Stomach smooth muscle (tissue), 2 donors: ENCODE results near the gene ARL10.
"Not testable (repeated sequence)": the region's sequence is repeated elsewhere in the genome, so short reads cannot be mapped to it uniquely, and the experiment has no call there.

ENCODE experiments used
- H3K27ac ChIP-seq: one replicate; pipeline ENCODE4 v1.7.0; 2013; ENCODE audit warnings: mild to moderate bottlenecking, low read length, inconsistent platforms
- H3K27me3 ChIP-seq, 2 donors: one replicate each; pipeline ENCODE4 v1.7.0; 2013; ENCODE audit warnings: low read length in 2 of 2; ENCODE audit not compliant: insufficient read depth in 2 of 2, control insufficient read depth in 1 of 2
- H3K36me3 ChIP-seq, 2 donors: one replicate each; pipeline ENCODE4 v1.7.0; 2013; ENCODE audit warnings: low read length in 2 of 2; ENCODE audit not compliant: control insufficient read depth in 2 of 2, insufficient read depth in 2 of 2
- H3K4me1 ChIP-seq: one replicate; pipeline ENCODE4 v1.7.0; 2013; ENCODE audit warnings: low read length; ENCODE audit not compliant: control insufficient read depth, insufficient read depth
- H3K4me3 ChIP-seq, 2 donors: one replicate each; pipeline ENCODE4 v1.7.0; 2013; ENCODE audit warnings: low read length in 2 of 2
- H3K9ac ChIP-seq, 2 donors: one replicate each; pipeline ENCODE4 v1.7.0; 2013; ENCODE audit warnings: low read length in 2 of 2, mild to moderate bottlenecking in 1 of 2
- H3K9me3 ChIP-seq, 2 donors: one replicate each; pipeline ENCODE4 v1.7.0; 2013; ENCODE audit warnings: low read length in 2 of 2; ENCODE audit not compliant: control insufficient read depth in 2 of 2
- donor health status: healthy.
- donor health status: Pancreatic carcinoma.

ARL10 gene

GRCh38 chr5:176406436-176407052 lies 41.3 kb downstream of the ARL10 start:
- H3K4me1 ChIP-seq: no peaks in the 10 kb centered on the region
- H3K27ac ChIP-seq: no peak overlapping the region

GRCh38 chr5:176407456-176408251 lies 42.4 kb downstream of the ARL10 start:
- no peak overlapping the region for H3K4me3 ChIP-seq
- no peaks in the 10 kb centered on the region for H3K4me1 ChIP-seq
- no peak overlapping the region for H3K27ac ChIP-seq
- H3K27me3 ChIP-seq: no peaks in the 10 kb centered on the region
- no peaks in the 10 kb centered on the region for H3K9me3 ChIP-seq
- H3K36me3 ChIP-seq: peaks cover 15 to 22% of the 10 kb centered on the region in 2 donors
- H3K9ac ChIP-seq: no peak overlapping the region

More at GRCh38 chr5:176406436-176407052, 41.3 kb downstream of the ARL10 start:
- H3K36me3 ChIP-seq: peaks cover 15 to 22% of the 10 kb centered on the region in 2 donors
- no peak overlapping the region for H3K9ac ChIP-seq
- no peaks in the 10 kb centered on the region for H3K27me3 ChIP-seq
- no peaks in the 10 kb centered on the region for H3K9me3 ChIP-seq
- H3K4me3 ChIP-seq: no peak overlapping the region

- not testable (repeated sequence) for H3K27ac ChIP-seq
Measured at GRCh38 chr5:176408252-176408573, 42.9 kb downstream of the ARL10 start.

GRCh38 chr5:176408590-176408989 lies 43.3 kb downstream of the ARL10 start:
- H3K27me3 ChIP-seq: no peaks in the 10 kb centered on the region
- no peaks in the 10 kb centered on the region for H3K9me3 ChIP-seq
- peaks cover 8% of the 10 kb centered on the region for H3K4me1 ChIP-seq
- no peak overlapping the region for H3K9ac ChIP-seq
- H3K4me3 ChIP-seq: no peak overlapping the region
- H3K27ac ChIP-seq: no peak overlapping the region
- H3K36me3 ChIP-seq: peaks cover 15 to 22% of the 10 kb centered on the region in 2 donors

More at GRCh38 chr5:176408252-176408573, 42.9 kb downstream of the ARL10 start:
- H3K4me1 ChIP-seq, H3K4me3 ChIP-seq, H3K9ac ChIP-seq, H3K9me3 ChIP-seq, H3K27me3 ChIP-seq: not testable (repeated sequence)
- peaks cover 15 to 22% of the 10 kb centered on the region in 2 donors for H3K36me3 ChIP-seq

- H3K4me1 ChIP-seq: peaks cover 18% of the 10 kb centered on the region
- H3K27ac ChIP-seq: no peak overlapping the region
- H3K9ac ChIP-seq: no peak overlapping the region
- peaks cover 15 to 22% of the 10 kb centered on the region in 2 donors for H3K36me3 ChIP-seq
- H3K9me3 ChIP-seq: no peaks in the 10 kb centered on the region
- no peak overlapping the region for H3K4me3 ChIP-seq
- no peaks in the 10 kb centered on the region for H3K27me3 ChIP-seq
Measured at GRCh38 chr5:176409765-176410164, 44.5 kb downstream of the ARL10 start.

- Histone ChIP-seq H3K4me1 (peaks cover 27% of the 10 kb centered on the region), H3K36me3 (peaks cover 15 to 20% of the 10 kb centered on the region in 2 donors), H3K9me3 (no peaks in the 10 kb centered on the region), H3K4me3 (no peak overlapping the region), H3K27me3 (no peaks in the 10 kb centered on the region), H3K27ac (no peak overlapping the region), H3K9ac (no peak overlapping the region)
Measured at GRCh38 chr5:176410486-176411180, 45.3 kb downstream of the ARL10 start.

GRCh38 chr5:176412517-176413254 lies 47.4 kb downstream of the ARL10 start:
- Histone ChIP-seq H3K27ac (peak overlapping the region; percentile 6), H3K4me1 (peaks cover 36% of the 10 kb centered on the region), H3K4me3 (no peak overlapping the region), H3K27me3 (no peaks in the 10 kb centered on the region), H3K9ac (no peak overlapping the region), H3K36me3 (peaks cover 9 to 11% of the 10 kb centered on the region in 2 donors), H3K9me3 (no peaks in the 10 kb centered on the region)

- Histone ChIP-seq H3K9ac (peak overlapping the region in 1 of 2 donors; percentile 29), H3K4me3 (no peak overlapping the region), H3K9me3 (no peaks in the 10 kb centered on the region), H3K27ac (peak overlapping the region; percentile 6), H3K36me3 (peaks cover 9% of the 10 kb centered on the region in 2 donors), H3K27me3 (no peaks in the 10 kb centered on the region), H3K4me1 (peaks cover 36% of the 10 kb centered on the region)
Measured at GRCh38 chr5:176413255-176413565, 47.9 kb downstream of the ARL10 start.

GRCh38 chr5:176413709-176414191 lies 48.5 kb downstream of the ARL10 start:
- H3K9ac ChIP-seq: peak overlapping the region in 1 of 2 donors; percentile 13
- peak overlapping the region in 1 of 2 donors; percentile 29 for H3K4me3 ChIP-seq
- peak overlapping the region; percentile 6 for H3K27ac ChIP-seq

GRCh38 chr5:176414704-176415103 lies 49.4 kb downstream of the ARL10 start:
- Histone ChIP-seq H3K4me1 (peaks cover 36% of the 10 kb centered on the region), H3K36me3 (peaks cover 5 to 8% of the 10 kb centered on the region in 2 donors), H3K9ac (peak overlapping the region; percentile 87 to 91), H3K27ac (no peak overlapping the region), H3K4me3 (peak overlapping the region; percentile 87 to 89), H3K27me3 (no peaks in the 10 kb centered on the region), H3K9me3 (no peaks in the 10 kb centered on the region)

More at GRCh38 chr5:176413709-176414191, 48.5 kb downstream of the ARL10 start:
- H3K9me3 ChIP-seq: no peaks in the 10 kb centered on the region
- peaks cover 9% of the 10 kb centered on the region in 2 donors for H3K36me3 ChIP-seq
- peaks cover 36% of the 10 kb centered on the region for H3K4me1 ChIP-seq
- no peaks in the 10 kb centered on the region for H3K27me3 ChIP-seq
